HG03039 (cell line): Measurements from ENCODE around the gene HUNK.
"Not testable (repeated sequence)": the region's sequence is repeated elsewhere in the genome, so short reads cannot be mapped to it uniquely, and the experiment has no call there.

Source experiments
- ATAC-seq: cut with Tn5 transposase; IDR thresholded peaks from one replicate; pipeline ENCODE4 v1.9.1; 2021; ENCODE audit warnings: mild to moderate bottlenecking, moderate library complexity; ENCODE audit not compliant: unreplicated experiment

Gene HUNK

GRCh38 chr21:31872452-31873274 is at the start of gene HUNK:
Gene HUNK, plus strand, starts transcription at chr21:31873020. Its CDS starts 655 bp downstream, at chr21:31873675.
- no peak for ATAC-seq

- ATAC-seq: no peak
These were observed 42.9 kb upstream of the HUNK start for GRCh38 chr21:31829736-31830472.

GRCh38 chr21:31830701-31831100 is 42.1 kb upstream of the HUNK start:
- ATAC-seq: no peak

- no peak for ATAC-seq
These were observed 35.8 kb upstream of the HUNK start for GRCh38 chr21:31837041-31837440.

GRCh38 chr21:31837618-31838390 is 35.0 kb upstream of the HUNK start:
- no peak for ATAC-seq

GRCh38 chr21:31838586-31839355 is 34.0 kb upstream of the HUNK start:
- no peak for ATAC-seq

GRCh38 chr21:31844206-31844605 is 28.6 kb upstream of the HUNK start:
- ATAC-seq: no peak

GRCh38 chr21:31845151-31845729 is 27.6 kb upstream of the HUNK start:
- ATAC-seq: no peak

GRCh38 chr21:31846690-31847089 is 26.1 kb upstream of the HUNK start:
- no peak for ATAC-seq

GRCh38 chr21:31847761-31848160 is 25.1 kb upstream of the HUNK start:
- no peak for ATAC-seq

- no peak for ATAC-seq
These were observed 24.4 kb upstream of the HUNK start for GRCh38 chr21:31848326-31848985.

GRCh38 chr21:31850886-31851285 is 21.9 kb upstream of the HUNK start:
- no peak for ATAC-seq

GRCh38 chr21:31855180-31855579 is 17.6 kb upstream of the HUNK start:
- no peak for ATAC-seq

GRCh38 chr21:31857096-31857495 is 15.7 kb upstream of the HUNK start:
- no peak for ATAC-seq

GRCh38 chr21:31857631-31858030 is 15.2 kb upstream of the HUNK start:
- ATAC-seq: not testable (repeated sequence)

GRCh38 chr21:31860851-31861250 is 12.0 kb upstream of the HUNK start:
- no peak for ATAC-seq

- ATAC-seq: no peak
These were observed 10.7 kb upstream of the HUNK start for GRCh38 chr21:31862078-31862477.

GRCh38 chr21:31865429-31865970 is 7.3 kb upstream of the HUNK start:
- ATAC-seq: no peak

- ATAC-seq: no peak
These were observed 6.7 kb upstream of the HUNK start for GRCh38 chr21:31866077-31866511.
